PC-9 (cell line): Measurements from ENCODE around the gene SPRY2. TPM values are rescaled to one million over a fixed set of nuclear protein-coding genes. Genes with fewer than 3 reads are reported as not detected.

ENCODE experiments used
- BruUV-seq: library from RNA; stranded (reverse); fragments of 400-500 nt; replicated peaks from 2 replicates; lab custom pipeline; 2021; lab: Mats Ljungman, UMichigan
- CTCF ChIA-PET: fragments of 300-600 bp; sonication (Branson Sonifier 250); formaldehyde crosslinking; loops from one replicate; lab custom pipeline; 2022; ENCODE audit warnings: antibody characterized with exemption; lab: Charles Lee
- POLR2A ChIA-PET: fragments of 300-600 bp; sonication (Branson Sonifier 250); formaldehyde crosslinking; loops from one replicate; lab custom pipeline; 2022; ENCODE audit warnings: antibody characterized with exemption; ENCODE audit not compliant: unreplicated experiment; lab: Charles Lee
- DNase-seq, 2 experiments: peaks; one replicate each; pipeline versions ENCODE4 v3.0.0 to v3.0.0-alpha.2; 2015 to 2022; ENCODE audit warnings: mixed read lengths in 1 of 2
- H2AFZ ChIP-seq: fragments of 200-600 bp; sonication (generic); 2 replicates; pipeline ENCODE4 v1.8.1; 2017; ENCODE audit warnings: antibody characterized with exemption
- H3F3A ChIP-seq: fragments of 200-600 bp; sonication (generic); 2 replicates; pipeline ENCODE4 v1.8.1; 2017; ENCODE audit warnings: antibody characterized with exemption, mild to moderate bottlenecking, low read depth; ENCODE audit not compliant: insufficient read depth
- H3K27ac ChIP-seq: fragments of 200-600 bp; sonication (generic); 2 replicates; pipeline ENCODE4 v1.6.1; 2016; ENCODE audit warnings: mixed run types
- H3K27me3 ChIP-seq: fragments of 200-600 bp; sonication (generic); 2 replicates; pipeline ENCODE4 v1.6.1; 2016; ENCODE audit warnings: low read depth, mixed run types; ENCODE audit not compliant: insufficient read depth
- H3K36me3 ChIP-seq: fragments of 200-600 bp; sonication (generic); 2 replicates; pipeline ENCODE4 v1.6.1; 2016; ENCODE audit warnings: low read depth, mixed run types
- H3K4me1 ChIP-seq: fragments of 200-600 bp; sonication (generic); replicated peaks from 2 replicates; pipeline ENCODE4 v1.6.1; 2016; ENCODE audit warnings: mixed run types; ENCODE audit not compliant: insufficient read depth
- H3K4me2 ChIP-seq: fragments of 200-600 bp; sonication (generic); 2 replicates; pipeline ENCODE4 v1.6.1; 2017; ENCODE audit warnings: mixed run types
- H3K4me3 ChIP-seq: fragments of 200-600 bp; sonication (generic); 2 replicates; pipeline ENCODE4 v1.6.1; 2016; ENCODE audit warnings: mixed run types
- H3K79me2 ChIP-seq: fragments of 200-600 bp; sonication (generic); 2 replicates; pipeline ENCODE4 v1.6.1; 2017; ENCODE audit warnings: low read depth, mixed run types
- H3K9me2 ChIP-seq: fragments of 200-600 bp; sonication (generic); 2 replicates; pipeline ENCODE4 v1.8.1; 2017; ENCODE audit warnings: mild to moderate bottlenecking; ENCODE audit not compliant: insufficient read depth
- H3K9me3 ChIP-seq: fragments of 200-600 bp; sonication (generic); 2 replicates; pipeline ENCODE4 v1.8.1; 2016; ENCODE audit warnings: low read depth; ENCODE audit not compliant: insufficient read depth
- H4K20me1 ChIP-seq: fragments of 200-600 bp; sonication (generic); 2 replicates; pipeline ENCODE4 v1.8.1; 2017; ENCODE audit not compliant: insufficient read depth
- EZH2 ChIP-seq: fragments of 200-600 bp; sonication (generic); IDR thresholded peaks from 2 replicates; pipeline ENCODE4 v1.8.0; 2017; ENCODE audit warnings: antibody characterized with exemption, low read depth
- intact Hi-C: fragments of 100-400 bp; cut with micrococcal nuclease; formaldehyde crosslinking; loops from one replicate; pipeline ENCODE4 v1.10.0; 2022; ENCODE audit not compliant: unreplicated experiment
- total RNA-seq: library from RNA; stranded (reverse); gene quantifications from 2 replicates; pipeline ENCODE4 v1.2.3, GENCODE V29; 2021
- TF ChIP-seq, protein P1 (sequence below): fragments of 200-600 bp; sonication (generic); conservative IDR thresholded peaks from 2 replicates; pipeline ENCODE4 v1.6.1; 2017; ENCODE audit warnings: mixed run types, antibody characterized with exemption, mild to moderate bottlenecking, moderate library complexity

SPRY2 gene
- total RNA-seq, 1 experiment from 2014 or later = 13.4 TPM

DNA sequence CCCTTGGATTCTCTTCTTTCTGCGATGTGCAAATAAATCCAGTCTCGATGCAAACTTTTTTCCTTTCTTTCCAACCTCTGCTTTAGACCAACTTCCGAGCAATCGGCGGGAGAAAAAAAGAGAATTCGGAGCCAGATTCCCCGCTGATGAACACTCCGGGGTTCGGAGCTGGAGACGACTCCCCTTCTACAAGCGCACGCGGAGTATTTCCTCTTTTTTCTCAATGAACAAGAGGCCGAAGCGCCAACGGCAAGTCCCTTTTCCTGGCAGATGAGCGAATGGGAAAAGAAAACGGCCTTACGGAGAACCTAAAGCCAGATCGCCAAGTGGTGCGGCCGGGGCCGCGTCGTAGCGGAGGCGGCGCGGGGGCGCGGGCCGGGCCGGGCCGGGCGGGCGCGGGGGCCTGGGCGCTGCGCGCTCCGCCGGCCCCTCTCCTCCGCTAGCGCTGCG lies 250 bp downstream of the SPRY2 start:
- H3K4me3 ChIP-seq = peak overlapping the region; percentile 94
- peaks cover 9% of the 10 kb centered on the region; the same call in 1 of the 2 replicates for H3K36me3 ChIP-seq
- H3K4me2 ChIP-seq = peak overlapping the region; percentile 91
- intact Hi-C loops = loop anchor here (1.0 to 10.0 kb wide), 9 partner anchors 100 to 938 kb away; no protein-coding TSS in a partner anchor
- peak in 1 of 2 experiments; percentile 39 for DNase-seq
- H3K4me1 ChIP-seq = peaks cover 10% of the 10 kb centered on the region
- H3K27me3 ChIP-seq = no peaks in the 10 kb centered on the region
- POLR2A ChIA-PET = interaction anchor here (0.5 to 1.0 kb wide), 10 partner anchors 137 to 938 kb away, joined by 3 to 10 read pairs (median 6); no protein-coding TSS in a partner anchor
- H4K20me1 ChIP-seq = peaks cover 20% of the 10 kb centered on the region
- no peak for TF ChIP-seq EZH2
- TF ChIP-seq, protein P1, sequence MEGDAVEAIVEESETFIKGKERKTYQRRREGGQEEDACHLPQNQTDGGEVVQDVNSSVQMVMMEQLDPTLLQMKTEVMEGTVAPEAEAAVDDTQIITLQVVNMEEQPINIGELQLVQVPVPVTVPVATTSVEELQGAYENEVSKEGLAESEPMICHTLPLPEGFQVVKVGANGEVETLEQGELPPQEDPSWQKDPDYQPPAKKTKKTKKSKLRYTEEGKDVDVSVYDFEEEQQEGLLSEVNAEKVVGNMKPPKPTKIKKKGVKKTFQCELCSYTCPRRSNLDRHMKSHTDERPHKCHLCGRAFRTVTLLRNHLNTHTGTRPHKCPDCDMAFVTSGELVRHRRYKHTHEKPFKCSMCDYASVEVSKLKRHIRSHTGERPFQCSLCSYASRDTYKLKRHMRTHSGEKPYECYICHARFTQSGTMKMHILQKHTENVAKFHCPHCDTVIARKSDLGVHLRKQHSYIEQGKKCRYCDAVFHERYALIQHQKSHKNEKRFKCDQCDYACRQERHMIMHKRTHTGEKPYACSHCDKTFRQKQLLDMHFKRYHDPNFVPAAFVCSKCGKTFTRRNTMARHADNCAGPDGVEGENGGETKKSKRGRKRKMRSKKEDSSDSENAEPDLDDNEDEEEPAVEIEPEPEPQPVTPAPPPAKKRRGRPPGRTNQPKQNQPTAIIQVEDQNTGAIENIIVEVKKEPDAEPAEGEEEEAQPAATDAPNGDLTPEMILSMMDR = no peak
- H3K9me2 ChIP-seq = no peaks in the 10 kb centered on the region
- CTCF ChIA-PET = interaction anchor here (0.6 to 1.3 kb wide), 2 partner anchors 404 to 430 kb away, joined by 3 to 4 read pairs; no protein-coding TSS in a partner anchor
- no TSS peak for BruUV-seq
- peak overlapping the region; percentile 72 for H3K27ac ChIP-seq
- H3F3A ChIP-seq = no peaks in the 10 kb centered on the region; the same call in 1 of the 2 replicates
- H2AFZ ChIP-seq = peak overlapping the region; percentile 87
- H3K79me2 ChIP-seq = peaks cover 49% of the 10 kb centered on the region
- H3K9me3 ChIP-seq = no peaks in the 10 kb centered on the region

DNA sequence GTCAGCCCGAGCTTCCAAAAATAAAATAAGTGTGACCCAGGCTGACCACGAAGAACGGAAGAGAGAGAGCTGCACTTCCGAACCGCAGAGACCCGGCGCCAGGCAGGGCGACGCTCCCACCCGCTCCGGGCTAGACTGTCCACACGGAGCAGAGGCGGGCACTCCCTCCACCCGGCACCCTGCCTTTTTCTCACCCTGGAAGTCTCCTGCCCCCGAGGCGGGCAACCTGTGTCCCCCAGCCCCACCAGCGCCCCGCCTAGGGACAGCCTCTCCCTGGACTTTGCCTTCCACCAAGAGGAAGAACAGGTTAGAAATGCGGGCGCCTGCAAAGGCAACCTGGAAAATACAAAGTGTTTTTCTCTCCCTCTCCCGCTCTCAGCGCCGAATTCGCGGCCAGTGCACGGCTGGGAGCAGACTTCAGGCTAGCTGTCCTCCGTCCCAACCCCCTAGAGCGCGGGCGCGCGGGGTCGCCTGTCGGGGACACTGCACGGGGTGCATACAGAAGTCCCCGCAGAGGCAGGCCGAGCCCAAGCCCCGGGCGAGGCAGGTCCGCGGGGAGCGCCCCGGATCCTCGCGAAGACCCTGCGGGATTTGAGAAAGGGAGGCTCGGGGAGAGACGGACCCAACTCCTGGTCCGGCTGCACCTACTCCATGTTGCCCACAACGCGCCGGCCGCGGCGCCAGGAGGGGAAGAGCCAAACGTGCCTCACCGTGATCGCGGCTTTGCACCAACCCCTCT lies 845 bp downstream of the SPRY2 start:
- peak overlapping the region; percentile 91 for H3K4me2 ChIP-seq
- H3K9me3 ChIP-seq = no peaks in the 10 kb centered on the region
- ChIA-PET POLR2A (interaction anchor here (0.6 kb wide), 3 partner anchors 407 to 659 kb away, joined by 3 to 4 read pairs (median 4); no protein-coding TSS in a partner anchor), CTCF (interaction anchor here (0.6 kb wide), 2 partner anchors 234 to 619 kb away, joined by 3 to 4 read pairs; no protein-coding TSS in a partner anchor)
- H3K79me2 ChIP-seq = peaks cover 55% of the 10 kb centered on the region
- no peaks in the 10 kb centered on the region for H3K9me2 ChIP-seq
- peaks cover 20% of the 10 kb centered on the region for H4K20me1 ChIP-seq
- H3K27ac ChIP-seq = peak overlapping the region; percentile 72
- H3F3A ChIP-seq = no peaks in the 10 kb centered on the region; the same call in 1 of the 2 replicates
- peak overlapping the region; percentile 94 for H3K4me3 ChIP-seq
- no peaks in the 10 kb centered on the region for H3K27me3 ChIP-seq
- H2AFZ ChIP-seq = peak overlapping the region; percentile 87
- H3K36me3 ChIP-seq = peaks cover 9% of the 10 kb centered on the region; the same call in 1 of the 2 replicates
- BruUV-seq = TSS peak; percentile 74
- peak in 1 of 2 experiments; percentile 35 for DNase-seq
- peaks cover 16% of the 10 kb centered on the region for H3K4me1 ChIP-seq
- no peak for TF ChIP-seq EZH2
- TF ChIP-seq, protein P1 = no peak
- intact Hi-C loops = loop anchor here (1.0 to 10.0 kb wide), 7 partner anchors 207 to 938 kb away; no protein-coding TSS in a partner anchor

DNA sequence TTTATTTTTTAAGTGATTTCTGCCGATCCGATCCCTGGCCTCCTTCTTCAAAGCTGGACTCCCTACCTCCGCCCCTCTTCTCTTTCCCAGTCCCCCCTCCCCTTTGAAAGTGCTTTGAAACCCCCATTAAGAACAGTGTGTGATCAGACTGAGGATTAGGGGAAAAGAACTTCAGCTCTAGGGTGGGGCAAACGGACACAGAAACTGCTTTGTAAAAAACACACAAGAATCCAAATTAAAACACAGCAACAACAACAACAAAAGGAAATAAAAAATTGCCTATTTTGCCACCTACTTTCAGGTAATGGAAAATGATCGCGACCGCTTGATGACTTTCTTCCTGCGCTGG lies 1.4 kb downstream of the SPRY2 start:
- H3K27me3 ChIP-seq = no peaks in the 10 kb centered on the region
- peak overlapping the region; percentile 91 for H3K4me2 ChIP-seq
- intact Hi-C loops = loop anchor here (1.0 kb wide), 2 partner anchors 563 to 660 kb away; no protein-coding TSS in a partner anchor
- peak overlapping the region; percentile 94 for H3K4me3 ChIP-seq
- peaks cover 20% of the 10 kb centered on the region for H4K20me1 ChIP-seq
- no peaks in the 10 kb centered on the region; the same call in 1 of the 2 replicates for H3F3A ChIP-seq
- BruUV-seq = no TSS peak
- no peaks in the 10 kb centered on the region for H3K9me3 ChIP-seq
- POLR2A ChIA-PET = interaction anchor here (0.6 kb wide), 4 partner anchors 407 to 1865 kb away, joined by 3 to 4 read pairs (median 4); no protein-coding TSS in a partner anchor
- peaks cover 20% of the 10 kb centered on the region for H3K4me1 ChIP-seq
- peak overlapping the region; percentile 87 for H2AFZ ChIP-seq
- CTCF ChIA-PET = interaction anchor here (0.6 kb wide), 2 partner anchors 234 to 618 kb away, joined by 3 to 4 read pairs; no protein-coding TSS in a partner anchor
- peak overlapping the region; percentile 72 for H3K27ac ChIP-seq
- no peaks in the 10 kb centered on the region for H3K9me2 ChIP-seq
- TF ChIP-seq, protein P1 = no peak
- no peak for TF ChIP-seq EZH2
- DNase-seq = no peak
- peaks cover 56% of the 10 kb centered on the region for H3K79me2 ChIP-seq
- H3K36me3 ChIP-seq = peaks cover 9% of the 10 kb centered on the region; the same call in 1 of the 2 replicates
